ENCODE data around the gene AFAP1L2.

The AFAP1L2 gene

GRCh38 chr10:114308531-114309363, 95.6 kb downstream of the AFAP1L2 start:
- DNase-seq = no peak

- DNase-seq = no peak
These were observed 96.6 kb downstream of the AFAP1L2 start for GRCh38 chr10:114307731-114308130.

- no peak for DNase-seq
These were observed 98.0 kb downstream of the AFAP1L2 start for GRCh38 chr10:114306116-114306973.

GRCh38 chr10:114305521-114305925, 98.8 kb downstream of the AFAP1L2 start:
- DNase-seq = no peak

- peak; percentile 25 for DNase-seq
These were observed 99.5 kb downstream of the AFAP1L2 start for GRCh38 chr10:114304571-114305421.

GRCh38 chr10:114304017-114304570, 100.2 kb downstream of the AFAP1L2 start:
- peak; percentile 62 for DNase-seq

GRCh38 chr10:114303556-114303955, 100.7 kb downstream of the AFAP1L2 start:
- no peak for DNase-seq

- DNase-seq = no peak
These were observed 102.2 kb downstream of the AFAP1L2 start for GRCh38 chr10:114301951-114302710.

- no peak for DNase-seq
These were observed 103.1 kb downstream of the AFAP1L2 start for GRCh38 chr10:114301177-114301576.

GRCh38 chr10:114300036-114300645, 104.2 kb downstream of the AFAP1L2 start:
- no peak for DNase-seq

- DNase-seq = no peak
These were observed 107.1 kb downstream of the AFAP1L2 start for GRCh38 chr10:114297136-114297705.

- no peak for DNase-seq
These were observed 108.9 kb downstream of the AFAP1L2 start for GRCh38 chr10:114295393-114295792.

GRCh38 chr10:114294549-114294948, 109.8 kb downstream of the AFAP1L2 start:
- no peak for DNase-seq

- no peak for DNase-seq
These were observed 111.2 kb downstream of the AFAP1L2 start for GRCh38 chr10:114293075-114293474.

GRCh38 chr10:114291516-114291915, 112.8 kb downstream of the AFAP1L2 start:
- DNase-seq = no peak

GRCh38 chr10:114291076-114291475, 113.2 kb downstream of the AFAP1L2 start:
- DNase-seq = no peak

GRCh38 chr10:114290038-114290437, 114.3 kb downstream of the AFAP1L2 start:
- DNase-seq = no peak

GRCh38 chr10:114289096-114289436, 115.2 kb downstream of the AFAP1L2 start:
- DNase-seq = no peak

GRCh38 chr10:114288424-114289095, 115.7 kb downstream of the AFAP1L2 start:
- no peak for DNase-seq

GRCh38 chr10:114286921-114287320, 117.4 kb downstream of the AFAP1L2 start:
- no peak for DNase-seq
